Ishikawa (cell line): ENCODE measurements around the gene ZBTB44.

Source experiments
- CEBPB ChIP-seq: IDR thresholded peaks from 2 replicates; pipeline ENCODE4 v1.6.1; 2012
- CREB1 ChIP-seq: IDR thresholded peaks from 2 replicates; pipeline ENCODE4 v1.6.1; 2012; ENCODE audit warnings: low read depth
- EGR1 ChIP-seq: IDR thresholded peaks from 2 replicates; pipeline ENCODE4 v1.6.1; 2012
- EP300 ChIP-seq: IDR thresholded peaks from 2 replicates; pipeline ENCODE4 v1.6.1; 2012; ENCODE audit warnings: borderline replicate concordance
- FOXM1 ChIP-seq: IDR thresholded peaks from 2 replicates; pipeline ENCODE4 v1.6.1; 2012; ENCODE audit warnings: low read depth, borderline replicate concordance
- NFIC ChIP-seq: IDR thresholded peaks from 2 replicates; pipeline ENCODE4 v1.6.1; 2012
- RAD21 ChIP-seq: IDR thresholded peaks from 2 replicates; pipeline ENCODE4 v1.6.1; 2012; ENCODE audit warnings: low read depth
- TAF1 ChIP-seq: IDR thresholded peaks from 2 replicates; pipeline ENCODE4 v1.6.1; 2012; ENCODE audit warnings: low read depth, mild to moderate bottlenecking
- TCF12 ChIP-seq: IDR thresholded peaks from 2 replicates; pipeline ENCODE4 v1.6.1; 2012; ENCODE audit warnings: low read depth
- TEAD4 ChIP-seq: IDR thresholded peaks from 2 replicates; pipeline ENCODE4 v1.6.1; 2012
- YY1 ChIP-seq: IDR thresholded peaks from 2 replicates; pipeline ENCODE4 v1.6.1; 2012; ENCODE audit warnings: low read depth
- ZBTB7A ChIP-seq: IDR thresholded peaks from 2 replicates; pipeline ENCODE4 v1.6.1; 2012; ENCODE audit warnings: low read depth
- TF ChIP-seq, protein P1 (sequence below): IDR thresholded peaks from 2 replicates; pipeline ENCODE4 v1.6.1; 2012
- TF ChIP-seq, protein P2 (sequence below): IDR thresholded peaks from 2 replicates; pipeline ENCODE4 v1.6.1; 2012; ENCODE audit warnings: low read depth, mild to moderate bottlenecking
- TF ChIP-seq, protein P3 (sequence below): IDR thresholded peaks from 2 replicates; pipeline ENCODE4 v1.6.1; 2012

ZBTB44 gene

DNA sequence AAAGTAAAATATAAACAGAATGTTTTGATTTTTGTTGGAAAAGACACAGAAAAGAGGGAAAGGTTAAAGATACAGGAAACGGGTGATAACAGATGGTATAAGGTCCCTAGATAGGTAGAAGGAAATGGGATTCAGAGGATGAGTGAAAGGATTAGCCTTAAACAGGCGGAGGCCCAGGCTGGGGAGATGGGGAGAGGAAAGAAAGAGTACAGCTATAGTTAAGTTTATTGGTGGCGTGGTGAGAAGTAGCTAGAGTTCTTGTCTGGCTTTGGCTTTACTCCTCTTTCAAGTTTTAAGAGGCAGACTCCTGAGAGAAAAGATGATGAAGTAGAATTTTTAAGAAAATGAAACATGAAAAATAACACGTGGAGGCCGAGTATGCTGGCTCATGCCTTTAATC lies 13.7 kb downstream of the ZBTB44 start:
- TF ChIP-seq CREB1 (no peak), FOXM1 (no peak), EGR1 (no peak), YY1 (no peak)

DNA sequence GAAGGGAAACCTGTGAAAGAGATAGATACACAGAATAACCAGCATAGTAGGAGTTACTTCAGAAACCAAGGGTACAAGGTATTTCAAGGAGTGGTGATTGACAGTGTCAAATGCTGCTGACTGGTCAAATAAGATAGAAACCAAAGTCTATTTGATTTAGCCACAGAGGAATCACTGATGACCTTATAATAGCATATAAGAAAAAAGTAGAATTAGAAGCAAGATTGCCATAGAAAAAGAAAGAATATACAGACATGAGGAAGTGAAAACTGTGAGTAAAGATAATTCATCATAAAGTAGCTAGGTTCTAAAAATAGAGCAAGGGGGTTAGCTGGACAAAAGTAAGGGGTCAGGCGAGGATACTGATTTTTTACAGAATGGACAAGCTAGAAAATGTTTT lies 14.2 kb downstream of the ZBTB44 start:
- no peak for TF ChIP-seq TAF1
- TF ChIP-seq RAD21, result no peak
- no peak for TF ChIP-seq EGR1

DNA sequence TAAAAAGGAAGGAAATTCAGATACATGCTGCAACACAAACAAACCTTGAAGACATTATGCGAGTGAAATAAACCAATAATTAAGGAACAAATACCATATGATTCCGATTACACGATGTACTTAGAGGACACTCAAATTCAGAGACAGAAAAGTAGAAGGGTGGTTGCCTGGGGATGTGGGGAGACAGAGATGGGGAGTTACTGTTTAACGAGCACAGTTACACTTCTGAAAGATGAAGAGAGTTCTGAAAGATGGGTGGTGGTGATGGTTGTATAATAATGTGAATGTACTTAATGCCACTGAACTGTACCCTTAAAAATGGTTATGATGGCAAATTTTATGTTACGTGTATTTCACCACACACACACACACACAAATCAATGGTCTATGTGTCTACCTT lies 14.7 kb downstream of the ZBTB44 start:
- TF ChIP-seq CREB1 (no peak), FOXM1 (no peak), NFIC (no peak), TCF12 (no peak)
- TF ChIP-seq, protein P1, sequence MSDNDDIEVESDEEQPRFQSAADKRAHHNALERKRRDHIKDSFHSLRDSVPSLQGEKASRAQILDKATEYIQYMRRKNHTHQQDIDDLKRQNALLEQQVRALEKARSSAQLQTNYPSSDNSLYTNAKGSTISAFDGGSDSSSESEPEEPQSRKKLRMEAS, result no peak
- TF ChIP-seq, protein P2, sequence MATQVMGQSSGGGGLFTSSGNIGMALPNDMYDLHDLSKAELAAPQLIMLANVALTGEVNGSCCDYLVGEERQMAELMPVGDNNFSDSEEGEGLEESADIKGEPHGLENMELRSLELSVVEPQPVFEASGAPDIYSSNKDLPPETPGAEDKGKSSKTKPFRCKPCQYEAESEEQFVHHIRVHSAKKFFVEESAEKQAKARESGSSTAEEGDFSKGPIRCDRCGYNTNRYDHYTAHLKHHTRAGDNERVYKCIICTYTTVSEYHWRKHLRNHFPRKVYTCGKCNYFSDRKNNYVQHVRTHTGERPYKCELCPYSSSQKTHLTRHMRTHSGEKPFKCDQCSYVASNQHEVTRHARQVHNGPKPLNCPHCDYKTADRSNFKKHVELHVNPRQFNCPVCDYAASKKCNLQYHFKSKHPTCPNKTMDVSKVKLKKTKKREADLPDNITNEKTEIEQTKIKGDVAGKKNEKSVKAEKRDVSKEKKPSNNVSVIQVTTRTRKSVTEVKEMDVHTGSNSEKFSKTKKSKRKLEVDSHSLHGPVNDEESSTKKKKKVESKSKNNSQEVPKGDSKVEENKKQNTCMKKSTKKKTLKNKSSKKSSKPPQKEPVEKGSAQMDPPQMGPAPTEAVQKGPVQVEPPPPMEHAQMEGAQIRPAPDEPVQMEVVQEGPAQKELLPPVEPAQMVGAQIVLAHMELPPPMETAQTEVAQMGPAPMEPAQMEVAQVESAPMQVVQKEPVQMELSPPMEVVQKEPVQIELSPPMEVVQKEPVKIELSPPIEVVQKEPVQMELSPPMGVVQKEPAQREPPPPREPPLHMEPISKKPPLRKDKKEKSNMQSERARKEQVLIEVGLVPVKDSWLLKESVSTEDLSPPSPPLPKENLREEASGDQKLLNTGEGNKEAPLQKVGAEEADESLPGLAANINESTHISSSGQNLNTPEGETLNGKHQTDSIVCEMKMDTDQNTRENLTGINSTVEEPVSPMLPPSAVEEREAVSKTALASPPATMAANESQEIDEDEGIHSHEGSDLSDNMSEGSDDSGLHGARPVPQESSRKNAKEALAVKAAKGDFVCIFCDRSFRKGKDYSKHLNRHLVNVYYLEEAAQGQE, result no peak
- TF ChIP-seq, protein P3, sequence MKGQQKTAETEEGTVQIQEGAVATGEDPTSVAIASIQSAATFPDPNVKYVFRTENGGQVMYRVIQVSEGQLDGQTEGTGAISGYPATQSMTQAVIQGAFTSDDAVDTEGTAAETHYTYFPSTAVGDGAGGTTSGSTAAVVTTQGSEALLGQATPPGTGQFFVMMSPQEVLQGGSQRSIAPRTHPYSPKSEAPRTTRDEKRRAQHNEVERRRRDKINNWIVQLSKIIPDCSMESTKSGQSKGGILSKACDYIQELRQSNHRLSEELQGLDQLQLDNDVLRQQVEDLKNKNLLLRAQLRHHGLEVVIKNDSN, result no peak

DNA sequence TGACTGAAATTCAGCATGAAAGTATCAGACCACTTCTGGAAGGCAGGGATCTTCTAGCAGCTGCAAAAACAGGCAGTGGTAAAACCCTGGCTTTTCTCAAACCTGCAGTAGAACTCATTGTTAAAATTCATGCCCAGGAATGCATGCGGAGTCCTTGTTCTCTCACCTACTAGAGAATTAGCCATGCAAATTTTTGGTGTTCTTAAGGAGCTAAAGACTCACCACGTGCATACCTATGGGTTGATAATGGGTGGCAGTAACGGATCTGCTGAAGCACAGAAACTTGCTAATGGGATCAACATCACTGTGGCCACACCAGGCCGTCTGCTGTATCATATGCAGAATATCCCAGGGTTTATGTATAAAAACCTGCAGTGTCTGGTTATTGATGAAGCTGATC lies 19.1 kb downstream of the ZBTB44 start:
- TF ChIP-seq CREB1, result no peak
- TF ChIP-seq CEBPB, result no peak
- TF ChIP-seq, protein P1, result no peak
- TF ChIP-seq TAF1, result no peak

DNA sequence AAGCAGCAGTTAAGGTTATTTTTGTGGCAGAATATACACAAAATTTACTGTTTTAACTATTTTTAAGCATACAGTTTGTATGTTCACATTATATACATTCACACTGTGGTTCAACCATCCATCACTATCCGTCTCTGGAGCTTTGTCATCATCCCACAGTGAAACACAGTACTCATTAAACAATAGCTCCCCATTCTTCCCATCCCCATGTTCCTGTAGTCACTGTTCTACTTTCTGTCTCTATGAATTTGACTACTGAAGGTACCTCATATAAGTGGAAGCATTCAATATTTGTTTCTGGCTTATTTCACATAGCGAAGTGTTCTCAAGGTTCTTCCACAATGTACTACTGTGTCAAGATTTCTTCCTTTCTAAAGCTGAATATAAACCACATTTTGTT lies 32.6 kb downstream of the ZBTB44 start:
- TF ChIP-seq FOXM1 (no peak), CEBPB (no peak), EP300 (no peak), YY1 (no peak), NFIC (no peak), TAF1 (no peak), CREB1 (no peak), ZBTB7A (no peak), EGR1 (no peak), TEAD4 (no peak), TCF12 (no peak), RAD21 (no peak)
- TF ChIP-seq, protein P2, result no peak
- TF ChIP-seq, protein P1, result no peak
- TF ChIP-seq, protein P3, result no peak

DNA sequence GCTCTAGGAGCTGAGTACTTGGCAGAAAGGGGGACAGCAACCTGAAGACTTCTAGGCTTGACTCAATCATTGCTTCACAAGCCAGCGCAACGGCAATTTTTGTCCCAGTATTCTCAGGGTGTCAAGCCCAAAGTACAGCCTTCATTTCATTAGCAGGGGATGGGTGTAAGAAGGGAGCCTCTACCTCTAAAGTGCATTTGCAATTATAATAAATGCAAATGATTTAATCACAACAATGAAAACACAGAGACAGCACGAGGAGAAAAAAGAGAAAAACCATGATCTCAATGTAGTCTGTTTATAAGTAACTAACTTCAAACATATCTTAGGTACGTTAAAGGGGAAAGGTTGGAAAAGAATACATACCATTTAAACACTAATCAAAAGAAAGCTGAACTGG lies 34.7 kb downstream of the ZBTB44 start:
- TF ChIP-seq TAF1 (no peak), CREB1 (no peak), NFIC (no peak), CEBPB (no peak), FOXM1 (no peak), TEAD4 (no peak), EGR1 (no peak), EP300 (no peak), ZBTB7A (no peak), RAD21 (no peak)
- TF ChIP-seq, protein P3, result no peak
- TF ChIP-seq, protein P1, result no peak
